ENCODE results near the gene TBCK.
"Not testable (repeated sequence)": the region's sequence is repeated elsewhere in the genome, so short reads cannot be mapped to it uniquely, and the experiment has no call there.

The TBCK gene

GRCh38 chr4:106208481-106209460 is 107.2 kb downstream of the TBCK start:
- no peak for DNase-seq

- DNase-seq = no peak
Measured at GRCh38 chr4:106201373-106201772, 114.6 kb downstream of the TBCK start.

GRCh38 chr4:106195435-106195950 is 120.5 kb downstream of the TBCK start:
- no peak for DNase-seq

- no peak for DNase-seq
Measured at GRCh38 chr4:106194801-106195200, 121.2 kb downstream of the TBCK start.

GRCh38 chr4:106192131-106192530 is 123.9 kb downstream of the TBCK start:
- no peak for DNase-seq

GRCh38 chr4:106186201-106186600 is 129.8 kb downstream of the TBCK start:
- no peak for DNase-seq

GRCh38 chr4:106183551-106183950 is 132.5 kb downstream of the TBCK start:
- no peak for DNase-seq

GRCh38 chr4:106172861-106173260 is 143.1 kb downstream of the TBCK start:
- DNase-seq = no peak

GRCh38 chr4:106165351-106166010 is 150.5 kb downstream of the TBCK start:
- no peak for DNase-seq

GRCh38 chr4:106162278-106162677 is 153.7 kb downstream of the TBCK start:
- no peak for DNase-seq

- no peak for DNase-seq
Measured at GRCh38 chr4:106160560-106160959, 155.4 kb downstream of the TBCK start.

- DNase-seq = no peak
Measured at GRCh38 chr4:106149911-106150310, 166.1 kb downstream of the TBCK start.

GRCh38 chr4:106149026-106149425 is 167.0 kb downstream of the TBCK start:
- DNase-seq = no peak

GRCh38 chr4:106142616-106143127 is 173.3 kb downstream of the TBCK start:
- DNase-seq = no peak

- no peak for DNase-seq
Measured at GRCh38 chr4:106140601-106141000, 175.4 kb downstream of the TBCK start.

GRCh38 chr4:106136777-106137331 is 179.2 kb downstream of the TBCK start:
- no peak for DNase-seq

- DNase-seq = no peak
Measured at GRCh38 chr4:106132045-106132444, 184.0 kb downstream of the TBCK start.

- no peak for DNase-seq
Measured at GRCh38 chr4:106126062-106126461, 189.9 kb downstream of the TBCK start.

GRCh38 chr4:106119949-106120555 is 196.0 kb downstream of the TBCK start:
- DNase-seq = not testable (repeated sequence)

GRCh38 chr4:106116025-106116424 is 200.0 kb downstream of the TBCK start:
- DNase-seq = no peak

GRCh38 chr4:106114270-106114669 is 201.7 kb downstream of the TBCK start:
- DNase-seq = no peak

GRCh38 chr4:106111778-106112469 is 204.1 kb downstream of the TBCK start:
- DNase-seq = not testable (repeated sequence)

Measured in KG1 (cell line).